Caco-2 (cell line): ENCODE results near the gene ETV6. TPM values are rescaled to one million over a fixed set of nuclear protein-coding genes. Genes with fewer than 3 reads are reported as not detected.

Experiments
- BruUV-seq: library from RNA; stranded (reverse); fragments of 400-500 nt; replicated peaks from 2 replicates; lab custom pipeline; 2021; lab: Mats Ljungman, UMichigan
- CTCF ChIA-PET: fragments of 300-600 bp; sonication (Branson Sonifier 250); formaldehyde crosslinking; loops from one replicate; lab custom pipeline; 2022; ENCODE audit warnings: antibody characterized with exemption; lab: Charles Lee
- POLR2A ChIA-PET: fragments of 300-600 bp; sonication (Branson Sonifier 250); formaldehyde crosslinking; loops from one replicate; lab custom pipeline; 2022; ENCODE audit warnings: antibody characterized with exemption; lab: Charles Lee
- DNase-seq, 2 experiments: peaks; one replicate each; pipeline versions ENCODE4 v3.0.0 to v3.0.0-alpha.2; 2020 to 2022
- H3K27me3 ChIP-seq: replicated peaks from 2 replicates; pipeline ENCODE4 v1.6.0; 2011; ENCODE audit warnings: low read length; ENCODE audit not compliant: control insufficient read depth, insufficient read depth
- H3K36me3 ChIP-seq: 2 replicates; pipeline ENCODE4 v1.5.1; 2011; ENCODE audit warnings: low read length; ENCODE audit not compliant: control insufficient read depth, insufficient read depth
- H3K4me1 ChIP-seq: fragments of 250-450 bp; sonication (Bioruptor Pico); 2 replicates; pipeline ENCODE4 v1.5.1; 2020; ENCODE audit warnings: mild to moderate bottlenecking
- H3K4me3 ChIP-seq: 2 replicates; pipeline ENCODE4 v1.5.1; 2011; ENCODE audit warnings: low read depth, mild to moderate bottlenecking, control low read depth, low read length
- H3K9me3 ChIP-seq: fragments of 250-450 bp; sonication (Bioruptor Pico); 2 replicates; pipeline ENCODE4 v1.5.1; 2020; ENCODE audit warnings: mild to moderate bottlenecking, moderate library complexity
- H3K27ac Mint-ChIP-seq: one replicate; pipeline ENCODE4 v1.8.0; 2022; ENCODE audit warnings: mixed read lengths; ENCODE audit not compliant: unreplicated experiment
- H3K27me3 Mint-ChIP-seq: one replicate; pipeline ENCODE4 v1.8.0; 2022; ENCODE audit warnings: mixed read lengths; ENCODE audit not compliant: insufficient read depth, unreplicated experiment
- H3K36me3 Mint-ChIP-seq: one replicate; pipeline ENCODE4 v1.8.0; 2022; ENCODE audit warnings: mild to moderate bottlenecking, mixed read lengths; ENCODE audit not compliant: insufficient read depth, unreplicated experiment
- H3K4me1 Mint-ChIP-seq: one replicate; pipeline ENCODE4 v1.8.0; 2022; ENCODE audit warnings: low read depth, mixed read lengths; ENCODE audit not compliant: unreplicated experiment
- H3K4me3 Mint-ChIP-seq: one replicate; pipeline ENCODE4 v1.8.0; 2022; ENCODE audit warnings: mild to moderate bottlenecking, moderate library complexity, mixed read lengths; ENCODE audit not compliant: unreplicated experiment
- H3K9me3 Mint-ChIP-seq: one replicate; pipeline ENCODE4 v1.8.0; 2022; ENCODE audit warnings: mixed read lengths; ENCODE audit not compliant: unreplicated experiment
- CTCF ChIP-seq, 2 experiments: fragments of 200-600 bp in 1 of 2; IDR thresholded peaks; 1 replicate in 1 of 2; 2 replicates in 1 of 2; pipeline versions ENCODE4 v1.5.1 to v1.8.0; 2011 to 2022; ENCODE audit warnings: antibody characterized with exemption in 1 of 2, control low read depth in 1 of 2, inconsistent platforms in 1 of 2, low read depth in 1 of 2, low read length in 1 of 2, mild to moderate bottlenecking in 1 of 2, moderate library complexity in 1 of 2; ENCODE audit not compliant: insufficient read depth in 1 of 2, severe bottlenecking in 1 of 2, unreplicated experiment in 1 of 2
- intact Hi-C: fragments of 100-400 bp; cut with micrococcal nuclease; formaldehyde crosslinking; loops from one replicate; pipeline ENCODE4 v1.10.0; 2022; ENCODE audit not compliant: unreplicated experiment
- total RNA-seq: library from RNA; stranded (reverse); gene quantifications from 2 replicates; pipeline ENCODE4 v1.2.3, GENCODE V29; 2022

Gene ETV6
- total RNA-seq, 1 experiment from 2014 or later, result 15.6 TPM

GRCh38 chr12:11673666-11674461, 24.4 kb downstream of the ETV6 start:
- TF ChIP-seq CTCF (IDR thresholded peaks at IDR 0.05; ENCODE audit: insufficient read depth in 1 of 2, low read depth in 1 of 2, low read length in 1 of 2, severe bottlenecking in 1 of 2, unreplicated experiment in 1 of 2), result no peak
- no peak overlapping the region for H3K27ac Mint-ChIP-seq
- H3K4me3 ChIP-seq, result no peak overlapping the region
- H3K4me1 Mint-ChIP-seq, result peaks cover 13% of the 10 kb centered on the region
- intact Hi-C loops, result loop anchor here (2.0 kb wide), 1 partner anchor 33 kb away; no protein-coding TSS in a partner anchor
- H3K27me3 ChIP-seq, result no peaks in the 10 kb centered on the region
- peaks cover 2% of the 10 kb centered on the region for H3K27me3 Mint-ChIP-seq
- H3K36me3 ChIP-seq, result no peaks in the 10 kb centered on the region
- H3K4me1 ChIP-seq, result no peaks in the 10 kb centered on the region
- BruUV-seq, result no TSS peak
- no peak overlapping the region for H3K4me3 Mint-ChIP-seq
- no peaks in the 10 kb centered on the region for H3K36me3 Mint-ChIP-seq
- no peaks in the 10 kb centered on the region for H3K9me3 Mint-ChIP-seq
- DNase-seq, result no peak
- ChIA-PET POLR2A (interaction anchor here (0.6 kb wide), 1 partner anchor 1145 kb away, joined by 3 read pairs; no protein-coding TSS in a partner anchor), CTCF (no interaction called here)
- H3K9me3 ChIP-seq, result no peaks in the 10 kb centered on the region

GRCh38 chr12:11674894-11675390, 25.5 kb downstream of the ETV6 start:
- no peaks in the 10 kb centered on the region for H3K27me3 ChIP-seq
- no peak overlapping the region for H3K27ac Mint-ChIP-seq
- ChIA-PET CTCF (no interaction called here), POLR2A (no interaction called here)
- H3K4me3 ChIP-seq, result no peak overlapping the region
- no peaks in the 10 kb centered on the region for H3K27me3 Mint-ChIP-seq
- H3K36me3 ChIP-seq, result no peaks in the 10 kb centered on the region
- H3K9me3 Mint-ChIP-seq, result no peaks in the 10 kb centered on the region
- DNase-seq, result no peak
- no peak for TF ChIP-seq CTCF (IDR thresholded peaks at IDR 0.05; ENCODE audit: insufficient read depth in 1 of 2, low read depth in 1 of 2, low read length in 1 of 2, severe bottlenecking in 1 of 2, unreplicated experiment in 1 of 2)
- H3K9me3 ChIP-seq, result no peaks in the 10 kb centered on the region
- intact Hi-C loops, result no loop called here
- H3K4me1 Mint-ChIP-seq, result peaks cover 6% of the 10 kb centered on the region
- H3K4me3 Mint-ChIP-seq, result no peak overlapping the region
- H3K36me3 Mint-ChIP-seq, result no peaks in the 10 kb centered on the region
- H3K4me1 ChIP-seq, result no peaks in the 10 kb centered on the region
- BruUV-seq, result no TSS peak

GRCh38 chr12:11676052-11676451, 26.6 kb downstream of the ETV6 start:
- intact Hi-C loops, result no loop called here
- H3K27ac Mint-ChIP-seq, result no peak overlapping the region
- CTCF ChIA-PET, result no interaction called here

More at GRCh38 chr12:11676052-11676451, 26.6 kb downstream of the ETV6 start:
- no peaks in the 10 kb centered on the region for H3K27me3 ChIP-seq
- no peak for DNase-seq
- Mint-ChIP-seq H3K36me3 (no peaks in the 10 kb centered on the region), H3K27me3 (no peaks in the 10 kb centered on the region), H3K4me3 (no peak overlapping the region), H3K9me3 (no peaks in the 10 kb centered on the region), H3K4me1 (peaks cover 6% of the 10 kb centered on the region)
- TF ChIP-seq CTCF (IDR thresholded peaks at IDR 0.05; ENCODE audit: insufficient read depth in 1 of 2, low read depth in 1 of 2, low read length in 1 of 2, severe bottlenecking in 1 of 2, unreplicated experiment in 1 of 2), result no peak
- no peaks in the 10 kb centered on the region for H3K36me3 ChIP-seq
- POLR2A ChIA-PET, result no interaction called here
- H3K9me3 ChIP-seq, result no peaks in the 10 kb centered on the region
- H3K4me3 ChIP-seq, result no peak overlapping the region
- BruUV-seq, result no TSS peak
- H3K4me1 ChIP-seq, result no peaks in the 10 kb centered on the region
